ENCODE results near the gene SMIM20. TPM values are rescaled to one million over a fixed set of nuclear protein-coding genes. Genes with fewer than 3 reads are reported as not detected.
"Not testable (repeated sequence)": the region's sequence is repeated elsewhere in the genome, so short reads cannot be mapped to it uniquely, and the experiment has no call there.

Gene SMIM20
- total RNA-seq, 1 experiment from 2014 or later = 34.8 TPM

DNA sequence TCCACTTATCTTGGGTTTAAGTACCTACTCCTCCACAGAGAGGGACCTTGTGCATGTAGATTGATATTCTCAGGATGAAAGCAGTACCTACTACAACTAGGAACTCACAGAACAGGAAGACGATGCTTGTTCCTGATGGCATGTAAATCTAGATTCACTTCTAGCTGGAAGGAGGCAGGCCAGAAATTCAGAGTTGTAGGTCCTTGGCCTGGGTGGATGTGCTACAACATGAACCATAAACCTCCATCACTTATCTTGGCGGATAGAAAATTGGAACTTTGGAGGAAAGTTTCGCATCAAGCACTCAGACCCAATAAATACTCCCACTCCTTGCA, 9.3 kb upstream of the SMIM20 start:
- H3K27me3 ChIP-seq (replicated peaks) = no peaks in the 10 kb centered on the region
- H3K27ac ChIP-seq = no peak overlapping the region
- DNase-seq (ENCODE audit: low read depth in 1 of 2, low spot score in 2 of 2) = no peak
- H3K36me3 ChIP-seq = no peaks in the 10 kb centered on the region
- H3K4me3 ChIP-seq = no peak overlapping the region
- H3K9me3 ChIP-seq (replicated peaks) = no peaks in the 10 kb centered on the region
- peaks cover 37% of the 10 kb centered on the region for H3K4me1 ChIP-seq (replicated peaks)

DNA sequence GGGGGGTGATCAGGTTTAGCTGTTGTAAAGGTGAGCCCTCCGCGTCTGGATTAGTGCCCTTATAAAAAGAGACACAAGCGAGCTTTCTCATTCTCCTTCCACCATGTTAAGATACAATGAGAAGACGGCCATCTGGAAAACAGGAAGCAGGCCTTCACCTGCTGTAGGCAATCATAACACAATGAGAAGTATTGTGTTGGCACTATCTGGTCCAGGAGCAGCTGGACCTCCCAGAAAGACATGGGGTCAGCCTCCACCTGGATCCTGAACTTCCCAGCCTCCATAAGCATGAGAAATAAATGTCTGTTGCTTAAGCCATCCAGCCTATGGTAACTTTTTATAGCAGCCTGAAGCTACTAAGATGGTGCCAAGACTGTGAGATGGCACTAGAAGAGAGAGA, 8.6 kb upstream of the SMIM20 start:
- H3K4me3 ChIP-seq = no peak overlapping the region
- peaks cover 37% of the 10 kb centered on the region for H3K4me1 ChIP-seq (replicated peaks)
- H3K27me3 ChIP-seq (replicated peaks) = no peaks in the 10 kb centered on the region
- no peak for DNase-seq (ENCODE audit: low read depth in 1 of 2, low spot score in 2 of 2)
- H3K27ac ChIP-seq = no peak overlapping the region
- H3K9me3 ChIP-seq (replicated peaks) = no peaks in the 10 kb centered on the region
- no peaks in the 10 kb centered on the region for H3K36me3 ChIP-seq

DNA sequence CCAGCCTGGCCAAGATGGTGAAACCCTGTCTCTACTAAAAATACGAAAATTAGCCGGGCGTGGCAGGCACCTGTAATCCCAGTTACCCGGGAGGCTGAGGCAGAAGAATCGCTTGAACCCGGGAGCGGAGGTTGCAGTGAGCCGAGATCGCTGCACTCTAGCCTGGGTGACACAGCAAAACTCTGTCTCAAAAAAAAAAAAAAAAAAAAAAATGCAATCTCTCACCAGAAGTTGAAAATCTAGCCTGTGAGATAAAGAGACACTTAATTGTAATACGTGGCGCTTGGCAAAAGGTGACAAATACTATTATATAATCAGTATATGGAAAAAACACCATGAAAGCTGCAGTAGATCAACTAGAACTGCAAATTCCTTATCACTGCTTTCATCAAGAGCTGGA, 7.9 kb upstream of the SMIM20 start:
- peaks cover 37% of the 10 kb centered on the region for H3K4me1 ChIP-seq (replicated peaks)
- H3K36me3 ChIP-seq; H3K27me3 ChIP-seq (replicated peaks); DNase-seq (ENCODE audit: low read depth in 1 of 2, low spot score in 2 of 2); H3K27ac ChIP-seq; H3K4me3 ChIP-seq; H3K9me3 ChIP-seq (replicated peaks): not testable (repeated sequence)

DNA sequence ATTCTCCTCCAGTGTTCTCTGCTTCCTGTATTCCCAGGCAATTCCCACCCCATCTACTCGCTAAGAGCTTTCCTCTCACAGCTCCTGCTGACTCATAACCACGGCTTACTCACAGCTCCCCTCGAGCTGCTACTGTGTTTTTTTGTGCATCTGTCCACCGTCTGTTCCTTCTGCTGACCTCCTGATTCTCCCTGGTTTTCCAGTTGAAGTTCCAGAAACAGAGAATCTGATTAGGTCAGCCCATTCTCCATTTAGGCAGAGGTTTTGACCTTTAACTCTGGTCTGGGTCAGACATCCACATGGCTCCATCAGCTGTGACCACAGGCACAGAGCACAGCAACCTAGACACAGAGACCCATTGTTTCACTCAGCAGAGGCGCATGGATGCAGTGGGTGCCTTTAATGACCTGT, 5.5 kb upstream of the SMIM20 start:
- Histone ChIP-seq H3K27me3 (replicated peaks) (no peaks in the 10 kb centered on the region), H3K4me1 (replicated peaks) (peaks cover 42% of the 10 kb centered on the region), H3K9me3 (replicated peaks) (no peaks in the 10 kb centered on the region), H3K4me3 (no peak overlapping the region), H3K36me3 (no peaks in the 10 kb centered on the region), H3K27ac (peak overlapping the region; percentile 58; the same call in 1 of the 2 replicates)
- DNase-seq (ENCODE audit: low read depth in 1 of 2, low spot score in 2 of 2) = peak; percentile 70 to 73

DNA sequence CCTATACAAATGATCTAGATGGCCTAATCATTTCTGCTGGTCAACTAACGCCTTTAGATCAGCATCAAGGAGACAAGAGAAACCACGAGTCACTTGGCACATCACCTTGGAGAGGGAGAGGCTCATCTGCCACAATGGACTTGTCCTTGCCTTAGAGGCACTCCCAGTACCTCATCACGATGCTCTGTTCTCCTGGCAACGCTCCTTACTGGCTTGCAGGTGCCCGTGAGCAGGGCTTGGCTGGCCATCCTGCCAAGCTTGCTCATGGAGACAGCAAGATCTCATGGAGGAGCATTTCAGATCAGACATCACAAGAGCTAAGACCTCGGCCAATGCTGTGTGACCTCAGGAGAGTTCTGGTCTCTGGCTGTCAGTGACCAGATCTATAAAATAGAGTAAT, 2.7 kb upstream of the SMIM20 start:
- no peaks in the 10 kb centered on the region for H3K27me3 ChIP-seq (replicated peaks)
- H3K36me3 ChIP-seq = peaks cover 5% of the 10 kb centered on the region

DNA sequence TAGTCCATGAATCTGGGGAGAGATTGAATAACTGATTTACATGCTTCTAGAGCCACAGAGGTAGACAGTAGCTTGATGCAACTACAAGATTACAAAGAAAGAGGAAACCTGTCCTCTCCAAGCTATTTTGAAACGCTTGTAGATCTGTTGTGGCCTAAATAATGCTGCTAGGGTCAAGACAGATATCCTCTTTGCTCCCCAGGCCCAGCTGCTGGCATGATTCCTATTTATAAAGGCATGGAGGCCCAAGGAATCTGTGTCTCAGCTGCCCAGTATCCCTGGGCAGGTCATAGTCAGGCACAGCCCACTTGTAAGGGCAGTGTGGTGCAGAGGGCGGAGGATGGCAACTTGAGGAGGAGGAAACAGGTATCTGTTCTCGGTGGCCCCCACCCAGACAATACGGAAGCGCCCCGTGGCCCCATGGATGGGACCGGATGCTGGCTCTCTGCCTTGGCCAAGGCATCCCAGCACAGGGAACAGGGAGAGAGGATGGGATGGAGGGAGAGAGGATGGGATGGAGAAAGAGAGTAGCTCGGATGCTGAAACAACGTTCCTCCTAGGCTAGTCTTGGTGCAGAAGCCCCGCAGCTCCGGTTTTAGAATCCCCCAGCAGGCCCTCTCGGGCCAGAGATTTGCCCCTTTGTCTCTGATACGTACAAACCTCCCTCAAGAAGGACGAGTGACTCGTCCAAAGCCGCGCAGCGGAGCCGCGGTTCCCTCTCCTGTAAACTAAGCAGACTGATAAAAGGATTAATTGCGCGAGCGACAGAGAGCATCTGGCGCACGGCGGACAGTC, 767 bp upstream of the SMIM20 start:
- Histone ChIP-seq H3K36me3 (peaks cover 5% of the 10 kb centered on the region), H3K4me1 (replicated peaks) (peaks cover 23% of the 10 kb centered on the region), H3K9me3 (replicated peaks) (no peaks in the 10 kb centered on the region), H3K4me3 (peak overlapping the region; percentile 78), H3K27ac (peak overlapping the region; percentile 64; the same call in 1 of the 2 replicates), H3K27me3 (replicated peaks) (no peaks in the 10 kb centered on the region)
- peak in 1 of 2 experiments; percentile 44 for DNase-seq (ENCODE audit: low read depth in 1 of 2, low spot score in 2 of 2)

More for the DNA sequence above, 2.7 kb upstream of the SMIM20 start:
- Histone ChIP-seq H3K27ac (no peak overlapping the region), H3K4me1 (replicated peaks) (peaks cover 42% of the 10 kb centered on the region), H3K9me3 (replicated peaks) (no peaks in the 10 kb centered on the region), H3K4me3 (no peak overlapping the region)
- no peak for DNase-seq (ENCODE audit: low read depth in 1 of 2, low spot score in 2 of 2)

DNA sequence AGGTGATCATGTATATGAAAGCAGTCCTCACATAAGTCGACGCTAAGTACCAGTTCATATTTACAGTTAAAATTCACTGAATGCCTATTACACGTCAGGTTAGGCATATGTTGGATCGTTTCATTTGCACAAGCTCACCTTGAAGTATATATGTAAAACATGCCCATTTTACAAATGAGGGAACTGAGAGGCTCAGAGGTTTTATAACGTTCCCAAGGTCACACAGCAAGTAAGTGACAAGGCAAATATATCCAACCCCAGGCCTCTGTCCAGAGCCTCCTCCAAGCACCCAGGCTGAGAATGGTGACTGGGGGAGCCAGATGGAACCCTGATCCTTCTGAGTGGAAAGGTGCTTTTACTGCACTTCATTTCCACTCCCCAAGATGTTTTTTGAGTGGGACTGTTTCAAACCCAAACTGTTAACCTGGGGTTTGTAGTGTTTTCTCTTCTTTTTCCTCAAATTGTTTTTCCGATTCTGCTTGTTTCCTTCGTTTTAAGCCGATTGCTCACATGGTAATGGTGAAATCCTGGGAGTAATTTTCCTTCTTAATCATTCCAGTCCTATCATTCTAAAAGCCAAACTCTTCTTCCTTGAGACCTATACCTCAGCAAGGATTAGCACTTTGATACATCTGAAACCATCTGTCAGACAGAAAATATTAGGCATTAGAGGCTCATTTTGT, 791 bp downstream of the SMIM20 start:
- Histone ChIP-seq H3K36me3 (peaks cover 5% of the 10 kb centered on the region), H3K27ac (peak overlapping the region; percentile 80), H3K4me3 (peak overlapping the region; percentile 78), H3K27me3 (replicated peaks) (no peaks in the 10 kb centered on the region), H3K9me3 (replicated peaks) (no peaks in the 10 kb centered on the region), H3K4me1 (replicated peaks) (peaks cover 14% of the 10 kb centered on the region)
- DNase-seq (ENCODE audit: low read depth in 1 of 2, low spot score in 2 of 2) = peak in 1 of 2 experiments; percentile 3

DNA sequence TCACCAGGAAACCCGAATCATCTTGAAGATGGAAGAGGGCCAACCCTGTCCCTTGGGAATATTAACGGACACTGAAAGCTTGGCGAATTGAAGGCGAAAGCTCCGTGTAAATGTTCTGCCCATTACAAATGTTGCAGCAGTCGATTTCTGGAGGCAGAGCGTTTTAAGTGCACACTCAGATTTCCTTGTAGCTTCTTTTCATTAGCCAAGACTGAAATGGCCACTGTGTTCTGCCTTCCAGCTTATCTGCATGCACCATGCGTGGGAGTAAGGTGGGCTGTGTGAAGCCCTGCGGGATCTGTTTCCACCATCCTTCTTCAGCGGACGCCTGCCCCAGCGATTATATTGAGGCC, 1.3 kb downstream of the SMIM20 start:
- no peak overlapping the region for H3K27ac ChIP-seq
- H3K4me3 ChIP-seq = no peak overlapping the region
- DNase-seq (ENCODE audit: low read depth in 1 of 2, low spot score in 2 of 2) = no peak
- H3K4me1 ChIP-seq (replicated peaks) = peaks cover 14% of the 10 kb centered on the region
- no peaks in the 10 kb centered on the region for H3K27me3 ChIP-seq (replicated peaks)
- H3K9me3 ChIP-seq (replicated peaks) = no peaks in the 10 kb centered on the region
- H3K36me3 ChIP-seq = peaks cover 5% of the 10 kb centered on the region

DNA sequence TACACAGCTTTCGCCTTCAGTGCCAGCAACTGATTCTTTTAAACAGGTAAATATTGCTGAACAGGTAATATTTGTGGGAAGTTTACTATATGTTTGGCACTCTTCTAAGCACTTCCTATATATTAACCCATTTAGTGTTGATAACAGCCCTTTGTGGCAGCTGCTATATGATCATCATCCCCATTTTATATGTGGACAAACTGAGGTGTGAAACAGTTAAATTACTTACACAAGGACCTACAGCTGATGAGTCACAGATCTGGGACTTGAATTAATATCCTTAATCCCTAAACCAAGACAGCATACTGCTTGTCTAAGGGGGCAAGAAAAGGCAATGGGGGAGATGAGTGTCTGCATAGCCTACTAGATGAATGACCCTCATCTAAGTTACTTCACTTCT, 2.9 kb downstream of the SMIM20 start:
- Histone ChIP-seq H3K4me3 (no peak overlapping the region), H3K36me3 (peaks cover 5% of the 10 kb centered on the region), H3K27me3 (replicated peaks) (no peaks in the 10 kb centered on the region), H3K4me1 (replicated peaks) (peaks cover 14% of the 10 kb centered on the region), H3K27ac (no peak overlapping the region), H3K9me3 (replicated peaks) (no peaks in the 10 kb centered on the region)
- DNase-seq (ENCODE audit: low read depth in 1 of 2, low spot score in 2 of 2) = no peak

DNA sequence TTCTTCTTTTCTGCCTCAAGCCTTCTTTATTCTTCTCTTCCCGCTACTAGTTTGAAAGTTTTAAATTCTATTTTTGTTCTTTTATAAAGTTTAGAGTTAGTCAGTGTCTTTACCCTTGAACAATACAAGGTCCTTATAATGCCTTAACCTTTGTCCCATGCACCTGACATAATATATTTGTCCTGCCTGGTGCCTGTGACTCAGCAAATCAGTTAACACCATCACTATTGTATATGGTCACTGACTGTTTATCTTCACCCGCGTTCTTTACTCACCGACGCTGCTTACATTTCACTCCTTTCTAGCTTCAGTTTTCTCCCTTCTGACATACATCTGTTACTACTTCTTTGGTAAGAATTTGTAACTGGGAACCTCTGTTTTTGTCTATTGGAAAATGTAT, 5.7 kb downstream of the SMIM20 start:
- DNase-seq (ENCODE audit: low read depth in 1 of 2, low spot score in 2 of 2) = no peak
- H3K4me1 ChIP-seq (replicated peaks) = peaks cover 3% of the 10 kb centered on the region; the same call in 1 of the 2 replicates
- H3K9me3 ChIP-seq (replicated peaks) = no peaks in the 10 kb centered on the region
- no peaks in the 10 kb centered on the region for H3K27me3 ChIP-seq (replicated peaks)
- H3K36me3 ChIP-seq = no peaks in the 10 kb centered on the region
- H3K4me3 ChIP-seq = no peak overlapping the region
- no peak overlapping the region for H3K27ac ChIP-seq

DNA sequence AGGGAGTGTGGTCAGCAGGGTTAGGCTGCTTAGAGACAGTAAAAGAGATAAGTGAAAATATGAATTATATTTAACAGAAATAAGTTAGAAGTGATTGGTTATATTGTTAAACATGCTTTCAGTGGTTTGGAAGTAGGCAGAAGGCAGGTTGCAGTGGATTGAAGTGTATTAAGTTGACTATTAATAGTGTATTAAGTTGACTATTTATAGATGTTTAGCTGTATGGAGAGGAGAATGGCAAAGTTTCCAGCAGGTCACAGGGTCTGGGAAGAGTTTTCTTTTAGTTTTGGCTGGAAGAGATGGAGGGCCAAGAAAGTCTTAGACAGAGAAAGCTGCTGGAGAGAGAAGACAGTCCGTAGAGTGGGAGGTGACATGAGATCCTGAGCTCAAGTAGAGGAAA, 7.9 kb downstream of the SMIM20 start:
- Histone ChIP-seq H3K27me3 (replicated peaks) (no peaks in the 10 kb centered on the region), H3K4me3 (no peak overlapping the region), H3K4me1 (replicated peaks) (no peaks in the 10 kb centered on the region), H3K27ac (no peak overlapping the region), H3K9me3 (replicated peaks) (no peaks in the 10 kb centered on the region), H3K36me3 (no peaks in the 10 kb centered on the region)
- no peak for DNase-seq (ENCODE audit: low read depth in 1 of 2, low spot score in 2 of 2)

DNA sequence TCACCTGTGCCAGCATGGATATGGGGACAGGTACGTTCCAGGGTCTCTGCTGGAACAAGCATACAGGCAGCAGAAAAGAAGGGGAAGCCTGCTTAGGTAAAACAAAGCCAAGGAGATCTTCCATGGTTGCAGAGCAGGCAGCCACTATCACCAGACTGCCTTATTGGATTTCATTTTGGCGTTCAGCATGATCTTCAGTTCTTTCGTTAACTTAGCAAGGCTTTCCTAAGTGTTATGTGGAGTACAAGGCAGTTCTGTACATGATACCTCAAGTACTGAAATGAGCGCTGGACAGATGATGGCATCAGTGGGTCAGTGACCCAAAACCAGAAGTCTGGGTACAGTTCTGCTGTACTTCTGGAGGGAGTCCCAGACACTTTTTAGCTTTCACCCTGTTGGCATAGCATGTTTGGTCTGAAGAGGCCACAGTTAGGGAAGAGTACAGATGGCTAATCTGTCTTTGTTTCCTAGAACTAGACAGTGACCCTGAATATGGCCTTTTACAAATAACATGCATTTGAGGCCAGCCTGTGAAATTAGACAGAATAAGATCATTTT, 8.9 kb downstream of the SMIM20 start:
- Histone ChIP-seq H3K4me3 (no peak overlapping the region), H3K27me3 (replicated peaks) (no peaks in the 10 kb centered on the region), H3K9me3 (replicated peaks) (no peaks in the 10 kb centered on the region), H3K4me1 (replicated peaks) (0 out of 2 replicates have a peak, but pooled peaks cover 2% of the 10 kb centered on the region), H3K27ac (no peak overlapping the region), H3K36me3 (no peaks in the 10 kb centered on the region)
- DNase-seq (ENCODE audit: low read depth in 1 of 2, low spot score in 2 of 2) = no peak

DNA sequence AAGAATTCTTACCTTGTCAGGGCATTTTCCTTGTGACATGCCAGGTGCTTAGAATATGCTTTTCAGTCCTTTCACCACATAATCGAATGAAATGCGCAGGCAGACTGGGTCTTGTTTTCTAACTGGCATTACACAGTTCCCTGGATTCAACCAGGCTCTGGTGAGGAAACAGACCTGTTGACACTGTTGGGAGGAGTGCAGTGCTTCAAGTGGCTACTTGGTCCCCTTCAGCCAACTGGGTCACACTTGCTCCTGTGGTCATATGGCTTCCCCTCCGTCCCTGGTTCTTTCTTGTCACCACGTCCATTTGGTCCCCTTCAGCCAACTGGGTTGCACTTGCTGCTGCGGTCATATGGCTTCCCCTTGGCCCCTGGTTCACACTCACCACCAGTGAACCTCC, 9.7 kb downstream of the SMIM20 start:
- DNase-seq (ENCODE audit: low read depth in 1 of 2, low spot score in 2 of 2) = no peak
- Histone ChIP-seq H3K4me3 (no peak overlapping the region), H3K4me1 (replicated peaks) (peaks cover 3% of the 10 kb centered on the region; the same call in 1 of the 2 replicates), H3K9me3 (replicated peaks) (no peaks in the 10 kb centered on the region), H3K27me3 (replicated peaks) (no peaks in the 10 kb centered on the region), H3K27ac (no peak overlapping the region), H3K36me3 (no peaks in the 10 kb centered on the region)

DNA sequence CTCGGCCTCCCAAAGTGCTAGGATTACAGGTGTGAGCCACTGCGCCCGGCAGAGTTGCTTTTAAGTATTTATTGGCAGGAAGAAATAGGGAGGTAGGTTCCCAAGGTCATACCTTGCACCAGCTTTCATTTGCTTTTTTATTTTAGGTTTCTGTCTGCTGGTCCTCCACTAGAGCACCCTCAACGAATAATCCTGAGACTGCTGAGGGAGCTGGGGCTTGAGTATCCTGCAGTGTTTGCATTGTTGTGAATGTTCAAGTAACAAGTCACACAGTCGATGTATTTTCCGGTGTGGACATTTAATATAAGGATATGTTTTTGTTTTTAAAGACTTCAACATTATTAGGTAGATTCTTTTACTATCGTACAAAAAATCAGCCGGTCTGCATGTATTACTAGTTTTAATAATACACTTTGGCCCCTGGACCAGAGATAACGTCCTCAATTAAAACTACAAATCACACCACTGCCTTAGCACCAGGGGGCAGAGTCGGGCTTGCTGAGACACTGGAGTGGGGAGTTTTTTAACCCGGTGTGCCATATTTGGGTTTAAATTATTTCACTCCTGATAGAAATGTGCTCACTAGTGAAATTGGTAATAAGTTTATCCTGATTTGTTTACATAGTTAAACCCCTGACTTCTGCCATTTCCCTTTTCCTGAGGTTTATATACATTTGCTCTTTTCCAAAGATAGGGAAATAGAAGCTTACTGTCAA, 11.6 kb downstream of the SMIM20 start:
- no peak overlapping the region for H3K4me3 ChIP-seq
- no peaks in the 10 kb centered on the region for H3K27me3 ChIP-seq (replicated peaks)
- DNase-seq (ENCODE audit: low read depth in 1 of 2, low spot score in 2 of 2) = no peak
- H3K36me3 ChIP-seq = no peaks in the 10 kb centered on the region
- H3K27ac ChIP-seq = no peak overlapping the region
- H3K9me3 ChIP-seq (replicated peaks) = no peaks in the 10 kb centered on the region
- H3K4me1 ChIP-seq (replicated peaks) = peaks cover 3% of the 10 kb centered on the region; the same call in 1 of the 2 replicates

Measured in SJSA1 (cell line).